PC-3 (cell line): ENCODE measurements around the gene EGFL8. TPM values are rescaled to one million over a fixed set of nuclear protein-coding genes. Genes with fewer than 3 reads are reported as not detected.
A peak's percentile ranks its signal among the peaks of the same experiment; 100 is the strongest.

Experiments used
- ATAC-seq: fragments of 200-7000 bp; cut with Tn5 transposase; 2 replicates; pipeline ENCODE4 v1.9.1; 2020; ENCODE audit warnings: mild to moderate bottlenecking, moderate library complexity
- Bru-seq: library from RNA; stranded (reverse); fragments of 400-500 nt; gene quantifications from one replicate; lab custom pipeline; 2021; lab: Mats Ljungman, UMichigan
- BruChase-seq, 2 experiments: library from RNA; stranded (reverse); fragments of 400-500 nt; gene quantifications; one replicate each; lab custom pipeline; 2021; lab: Mats Ljungman, UMichigan
- BruUV-seq: library from RNA; stranded (reverse); fragments of 400-500 nt; replicated peaks from 2 replicates; lab custom pipeline; 2021; lab: Mats Ljungman, UMichigan
- CTCF ChIA-PET: fragments of 300-600 bp; sonication (Branson Sonifier 250); formaldehyde crosslinking; loops from one replicate; lab custom pipeline; 2022; ENCODE audit warnings: antibody characterized with exemption; lab: Charles Lee
- POLR2A ChIA-PET: fragments of 300-600 bp; sonication (Branson Sonifier 250); formaldehyde crosslinking; loops from one replicate; lab custom pipeline; 2022; ENCODE audit warnings: antibody characterized with exemption; ENCODE audit not compliant: unreplicated experiment; lab: Charles Lee
- DNase-seq: peaks from one replicate; pipeline ENCODE4 v3.0.0-alpha.2; 2015
- H2AFZ ChIP-seq: fragments of 300-600 bp; sonication (generic); 2 replicates; pipeline ENCODE4 v1.6.0; 2016; ENCODE audit warnings: antibody characterized with exemption, low read length
- H3F3A ChIP-seq: fragments of 300-600 bp; sonication (generic); one replicate; pipeline ENCODE4 v1.6.0; 2017; ENCODE audit warnings: antibody characterized with exemption, low read length, control low read depth, mild to moderate bottlenecking; ENCODE audit not compliant: unreplicated experiment
- H3K27ac ChIP-seq: fragments of 300-600 bp; sonication (generic); 2 replicates; pipeline ENCODE4 v1.5.1; 2016; ENCODE audit warnings: mild to moderate bottlenecking, low read length
- H3K27me3 ChIP-seq: fragments of 300-600 bp; sonication (generic); 2 replicates; pipeline ENCODE4 v1.6.1; 2016; ENCODE audit warnings: low read length, mixed read lengths
- H3K36me3 ChIP-seq: fragments of 300-600 bp; sonication (generic); 2 replicates; pipeline ENCODE4 v1.6.1; 2016; ENCODE audit warnings: low read depth, mixed run types, low read length, mixed read lengths
- H3K4me1 ChIP-seq: fragments of 300-600 bp; sonication (generic); 2 replicates; pipeline ENCODE4 v1.5.1; 2016; ENCODE audit warnings: low read length; ENCODE audit not compliant: insufficient read depth
- H3K4me2 ChIP-seq: fragments of 300-600 bp; sonication (generic); 2 replicates; pipeline ENCODE4 v1.6.0; 2016; ENCODE audit warnings: low read length
- H3K4me3 ChIP-seq: fragments of 300-600 bp; sonication (generic); 2 replicates; pipeline ENCODE4 v1.5.1; 2016; ENCODE audit warnings: mild to moderate bottlenecking, low read length, mixed read lengths
- H3K79me2 ChIP-seq: fragments of 300-600 bp; sonication (generic); 2 replicates; pipeline ENCODE4 v1.6.1; 2017; ENCODE audit warnings: low read length, mixed read lengths
- H3K9ac ChIP-seq: fragments of 300-600 bp; sonication (generic); 2 replicates; pipeline ENCODE4 v1.6.0; 2016; ENCODE audit warnings: mild to moderate bottlenecking, low read length
- H3K9me2 ChIP-seq: fragments of 300-600 bp; sonication (generic); replicated peaks from 2 replicates; pipeline ENCODE4 v1.6.1; 2016; ENCODE audit warnings: mixed run types, low read length, mixed read lengths
- H3K9me3 ChIP-seq: fragments of 300-600 bp; sonication (generic); 2 replicates; pipeline ENCODE4 v1.6.1; 2016; ENCODE audit warnings: low read length, mixed read lengths
- H4K20me1 ChIP-seq: fragments of 300-600 bp; sonication (generic); 2 replicates; pipeline ENCODE4 v1.6.1; 2016; ENCODE audit warnings: low read length, mixed read lengths
- EZH2 ChIP-seq: fragments of 300-600 bp; sonication (generic); IDR thresholded peaks from one replicate; pipeline ENCODE4 v1.6.1; 2017; ENCODE audit warnings: antibody characterized with exemption, mild to moderate bottlenecking, low read length; ENCODE audit not compliant: unreplicated experiment
- EZH2phosphoT487 ChIP-seq: fragments of 300-600 bp; sonication (generic); IDR thresholded peaks from 2 replicates; pipeline ENCODE4 v1.6.1; 2018; ENCODE audit warnings: mild to moderate bottlenecking, antibody characterized with exemption, low read length, borderline replicate concordance
- intact Hi-C: fragments of 100-400 bp; cut with micrococcal nuclease; formaldehyde crosslinking; loops from 2 replicates; pipeline ENCODE4 v1.9.0; 2023
- long read RNA-seq: library from polyadenylated mRNA; unstranded; transcript quantifications from one replicate; pipeline ENCODE4 v2.0.0, GENCODE V29; 2021; ENCODE audit not compliant: unreplicated experiment
- total RNA-seq: library from RNA; depleted of rRNA; stranded (reverse); fragments of >200 nt; gene quantifications from 2 replicates; pipeline ENCODE4 v1.2.3, GENCODE V29; 2014; rRNA removed
- TF ChIP-seq, protein P1 (sequence below): fragments of 300-600 bp; sonication (generic); conservative IDR thresholded peaks from 2 replicates; pipeline ENCODE4 v1.5.1; 2017; ENCODE audit warnings: antibody characterized with exemption, low read depth, mild to moderate bottlenecking, low read length

Gene EGFL8
- total RNA-seq (7.9 and 14.9 TPM in 2 replicates), Bru-seq, nascent RNA (percentile 81 among the genes with signal in this experiment), BruChase-seq, experiment 1, labeled RNA remaining after a 6-hour chase (percentile 95 among the genes with signal in this experiment), BruChase-seq, experiment 2, labeled RNA remaining after a 2-hour chase (percentile 96 among the genes with signal in this experiment)
- long read RNA-seq, partial matches to known transcripts, result 0 of 4 reads
- long read RNA-seq, other reads (novel, unspliced or antisense), result 1 of 4 reads

DNA sequence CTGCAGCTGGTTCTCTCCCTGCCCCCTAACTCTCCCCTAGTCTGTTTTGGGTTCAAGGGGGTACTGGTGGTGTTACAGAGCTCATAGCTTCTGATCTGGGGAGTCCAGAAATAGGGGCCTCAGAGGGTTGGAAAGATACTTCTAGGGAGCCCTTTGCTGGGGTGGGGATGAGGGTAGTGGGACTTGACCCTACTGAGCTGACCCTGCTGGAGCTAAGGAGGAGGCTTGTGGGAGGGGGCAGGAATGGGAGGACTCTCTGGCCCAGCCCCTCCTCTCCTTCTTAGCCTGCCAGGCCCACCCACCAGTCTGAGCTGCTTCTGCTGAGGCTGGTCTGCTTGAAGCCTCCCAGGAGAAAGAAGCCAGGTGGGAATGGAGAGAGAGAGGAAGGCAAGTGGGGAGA is at the start of gene EGFL8:
EGFL8 (plus strand) TSS at position 301 of the 400 bp plus-strand sequence. CDS start 1,571 bp downstream, outside the sequence.
- DNase-seq, result no peak
- no peaks in the 10 kb centered on the region for H3F3A ChIP-seq
- H3K9me2 ChIP-seq, result no peaks in the 10 kb centered on the region
- no peak within 1 kb of the TSS for H3K4me2 ChIP-seq
- peaks cover 14% of the 10 kb centered on the region; the same call in 1 of the 2 replicates for H3K36me3 ChIP-seq
- ChIA-PET POLR2A (no interaction called here), CTCF (no interaction called here)
- no peaks in the 10 kb centered on the region for H3K4me1 ChIP-seq
- H3K4me3 ChIP-seq, result no peak within 1 kb of the TSS
- H3K27ac ChIP-seq, result no peak within 1 kb of the TSS
- no peaks in the 10 kb centered on the region for H3K27me3 ChIP-seq
- intact Hi-C loops, result no loop called here
- no peaks in the 10 kb centered on the region for H3K79me2 ChIP-seq
- BruUV-seq, result no TSS peak
- H4K20me1 ChIP-seq, result no peaks in the 10 kb centered on the region
- TF ChIP-seq EZH2 (no peak), EZH2phosphoT487 (no peak)
- TF ChIP-seq, protein P1, sequence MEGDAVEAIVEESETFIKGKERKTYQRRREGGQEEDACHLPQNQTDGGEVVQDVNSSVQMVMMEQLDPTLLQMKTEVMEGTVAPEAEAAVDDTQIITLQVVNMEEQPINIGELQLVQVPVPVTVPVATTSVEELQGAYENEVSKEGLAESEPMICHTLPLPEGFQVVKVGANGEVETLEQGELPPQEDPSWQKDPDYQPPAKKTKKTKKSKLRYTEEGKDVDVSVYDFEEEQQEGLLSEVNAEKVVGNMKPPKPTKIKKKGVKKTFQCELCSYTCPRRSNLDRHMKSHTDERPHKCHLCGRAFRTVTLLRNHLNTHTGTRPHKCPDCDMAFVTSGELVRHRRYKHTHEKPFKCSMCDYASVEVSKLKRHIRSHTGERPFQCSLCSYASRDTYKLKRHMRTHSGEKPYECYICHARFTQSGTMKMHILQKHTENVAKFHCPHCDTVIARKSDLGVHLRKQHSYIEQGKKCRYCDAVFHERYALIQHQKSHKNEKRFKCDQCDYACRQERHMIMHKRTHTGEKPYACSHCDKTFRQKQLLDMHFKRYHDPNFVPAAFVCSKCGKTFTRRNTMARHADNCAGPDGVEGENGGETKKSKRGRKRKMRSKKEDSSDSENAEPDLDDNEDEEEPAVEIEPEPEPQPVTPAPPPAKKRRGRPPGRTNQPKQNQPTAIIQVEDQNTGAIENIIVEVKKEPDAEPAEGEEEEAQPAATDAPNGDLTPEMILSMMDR, result no peak
- H2AFZ ChIP-seq, result no peak within 1 kb of the TSS
- H3K9ac ChIP-seq, result no peak within 1 kb of the TSS
- no peaks in the 10 kb centered on the region for H3K9me3 ChIP-seq
- ATAC-seq, result no peak

GRCh38 chr6:32114796-32115195 is 49.6 kb upstream of the EGFL8 start:
- intact Hi-C loops, result loop anchor here (1.0 to 10.0 kb wide), 3 partner anchors 14 to 210 kb away; partner anchors contain the start of genes ATF6B and ZBTB12
- H3K4me3 ChIP-seq, result 0 out of 2 replicates have a peak overlapping the region, but pooled peaks have one; percentile 39
- BruUV-seq, result no TSS peak
- TF ChIP-seq, protein P1, result no peak
- no peak for TF ChIP-seq EZH2phosphoT487
- no peak for TF ChIP-seq EZH2
- DNase-seq (peak; percentile 87), ATAC-seq (peak; percentile 66)
- H3K4me1 ChIP-seq, result peaks cover 28% of the 10 kb centered on the region
- peaks cover 18% of the 10 kb centered on the region; the same call in 1 of the 2 replicates for H3K36me3 ChIP-seq
- no peaks in the 10 kb centered on the region for H4K20me1 ChIP-seq
- H2AFZ ChIP-seq, result 0 out of 2 replicates have a peak overlapping the region, but pooled peaks have one; percentile 40
- no peaks in the 10 kb centered on the region for H3F3A ChIP-seq
- no peaks in the 10 kb centered on the region for H3K79me2 ChIP-seq
- peak overlapping the region; percentile 72 for H3K4me2 ChIP-seq
- no peaks in the 10 kb centered on the region for H3K9me2 ChIP-seq
- peak overlapping the region; percentile 88 for H3K27ac ChIP-seq
- POLR2A ChIA-PET, result interaction anchor here (0.5 to 1.5 kb wide), 9 partner anchors 12 to 857 kb away, joined by 3 to 24 read pairs (median 4); partner anchors contain the start of genes ATF6B, FKBPL, HSPA1A and HSPA1L
- H3K9me3 ChIP-seq, result no peaks in the 10 kb centered on the region
- H3K27me3 ChIP-seq, result no peaks in the 10 kb centered on the region
- peak overlapping the region; percentile 87 for H3K9ac ChIP-seq
- CTCF ChIA-PET, result interaction anchor here (0.6 to 1.6 kb wide), 3 partner anchors 27 to 67 kb away, joined by 3 to 9 read pairs (median 6); no protein-coding TSS in a partner anchor
